Measurements from ENCODE around the gene RAB6D. TPM values are rescaled to one million over a fixed set of nuclear protein-coding genes. Genes with fewer than 3 reads are reported as not detected.
"Not testable (repeated sequence)": the region's sequence is repeated elsewhere in the genome, so short reads cannot be mapped to it uniquely, and the experiment has no call there.

RAB6D gene
- total RNA-seq, 1 donor from 2014 or later, result not detected

GRCh38 chr2:131322209-131322608 is 41.8 kb downstream of the RAB6D start:
- no peak for TF ChIP-seq CTCF (IDR thresholded peaks at IDR 0.05)
- H3K36me3 ChIP-seq, result no peaks in the 10 kb centered on the region
- ATAC-seq (no peak), DNase-seq (no peak)
- no peak overlapping the region for H3K4me3 ChIP-seq
- H3K27ac ChIP-seq, result no peak overlapping the region
- intact Hi-C loops (cut with DNase I), result no loop called here
- no peaks in the 10 kb centered on the region for H3K27me3 ChIP-seq
- no peaks in the 10 kb centered on the region for H3K9me3 ChIP-seq
- no peaks in the 10 kb centered on the region for H3K4me1 ChIP-seq

- H3K27ac ChIP-seq; H3K4me1 ChIP-seq; H3K27me3 ChIP-seq; H3K9me3 ChIP-seq; H3K36me3 ChIP-seq; H3K4me3 ChIP-seq; DNase-seq; intact Hi-C loops (cut with DNase I); ATAC-seq: not testable (repeated sequence)
These were observed 42.6 kb downstream of the RAB6D start for GRCh38 chr2:131321344-131321743.

- DNase-seq; H3K9me3 ChIP-seq; H3K4me1 ChIP-seq; ATAC-seq; H3K4me3 ChIP-seq; H3K27me3 ChIP-seq; H3K36me3 ChIP-seq; H3K27ac ChIP-seq; intact Hi-C loops (cut with DNase I): not testable (repeated sequence)
These were observed 53.0 kb downstream of the RAB6D start for GRCh38 chr2:131311001-131311400.

Other genes with a start within 250 kb of the RAB6D start
- not detected for gene POTEE, start 154.6 kb downstream of the RAB6D start, total RNA-seq
- not detected for gene TUBA3D, start 112.0 kb upstream of the RAB6D start, total RNA-seq
- 46.5 TPM for gene MZT2A, start 128.2 kb upstream of the RAB6D start, total RNA-seq
- 1.2 TPM for gene CCDC74A, start 163.7 kb upstream of the RAB6D start, total RNA-seq

All from upper lobe of right lung (tissue), 1 donor.